HG03066 (cell line): Measurements from ENCODE around the gene ARL15.

ENCODE experiments used
- ATAC-seq: cut with Tn5 transposase; IDR thresholded peaks from one replicate; pipeline ENCODE4 v1.9.1; 2021; ENCODE audit warnings: low read depth; ENCODE audit not compliant: unreplicated experiment

The ARL15 gene

GRCh38 chr5:54171645-54172384 is 138.6 kb downstream of the ARL15 start:
- ATAC-seq, result no peak

GRCh38 chr5:54165687-54166086 is 144.7 kb downstream of the ARL15 start:
- ATAC-seq, result no peak

- no peak for ATAC-seq
Observed at GRCh38 chr5:54162184-54162583, 148.2 kb downstream of the ARL15 start.

GRCh38 chr5:54160329-54160728 is 150.0 kb downstream of the ARL15 start:
- ATAC-seq, result no peak

- ATAC-seq, result no peak
Observed at GRCh38 chr5:54159893-54160195, 150.5 kb downstream of the ARL15 start.

- ATAC-seq, result peak; percentile 71
Observed at GRCh38 chr5:54159153-54159892, 151.1 kb downstream of the ARL15 start.

- no peak for ATAC-seq
Observed at GRCh38 chr5:54156577-54156976, 153.8 kb downstream of the ARL15 start.

GRCh38 chr5:54150841-54151240 is 159.5 kb downstream of the ARL15 start:
- ATAC-seq, result no peak

- no peak for ATAC-seq
Observed at GRCh38 chr5:54148858-54149257, 161.5 kb downstream of the ARL15 start.

GRCh38 chr5:54148067-54148845 is 162.1 kb downstream of the ARL15 start:
- no peak for ATAC-seq

- no peak for ATAC-seq
Observed at GRCh38 chr5:54146916-54147315, 163.5 kb downstream of the ARL15 start.

- no peak for ATAC-seq
Observed at GRCh38 chr5:54146390-54146789, 164.0 kb downstream of the ARL15 start.

- no peak for ATAC-seq
Observed at GRCh38 chr5:54140247-54140840, 170.0 kb downstream of the ARL15 start.

GRCh38 chr5:54136516-54137440 is 173.6 kb downstream of the ARL15 start:
- no peak for ATAC-seq

GRCh38 chr5:54135042-54135441 is 175.3 kb downstream of the ARL15 start:
- ATAC-seq, result no peak

GRCh38 chr5:54133917-54134316 is 176.5 kb downstream of the ARL15 start:
- ATAC-seq, result no peak

GRCh38 chr5:54120473-54120872 is 189.9 kb downstream of the ARL15 start:
- ATAC-seq, result no peak

GRCh38 chr5:54117957-54118356 is 192.4 kb downstream of the ARL15 start:
- ATAC-seq, result no peak

GRCh38 chr5:54115735-54116403 is 194.5 kb downstream of the ARL15 start:
- no peak for ATAC-seq

- ATAC-seq, result no peak
Observed at GRCh38 chr5:54113060-54113459, 197.3 kb downstream of the ARL15 start.
